Right ventricle myocardium superior (tissue), 1 donor: ENCODE data around the gene POLR3H. TPM values are rescaled to one million over a fixed set of nuclear protein-coding genes. Genes with fewer than 3 reads are reported as not detected.
A peak's percentile ranks its signal among the peaks of the same experiment; 100 is the strongest.

Experiments used
- ATAC-seq: fragments of 200-7000 bp; cut with Tn5 transposase; one replicate; pipeline ENCODE4 v1.9.1; 2020; ENCODE audit warnings: mild to moderate bottlenecking; ENCODE audit not compliant: poor library complexity
- DNase-seq: peaks from one replicate; pipeline ENCODE4 v3.0.0-alpha.2; 2020
- intact Hi-C: fragments of 100-400 bp; cut with DNase I; formaldehyde crosslinking; loops from one replicate; pipeline ENCODE4 v1.11.2; 2022
- total RNA-seq: library from RNA; stranded (reverse); fragmentation: NEBNext Ultra II Directional; extraction: Animal tissue kit (Norgen Biotek cat#: 25700); gene quantifications from one replicate; pipeline ENCODE4 v1.2.1, GENCODE V29; 2021
- donor health status: DM: no; HTN: yes; CAD: no; lungs with severe emphysema.

Gene POLR3H
- total RNA-seq, 1 donor from 2014 or later, result 18.3 TPM

DNA sequence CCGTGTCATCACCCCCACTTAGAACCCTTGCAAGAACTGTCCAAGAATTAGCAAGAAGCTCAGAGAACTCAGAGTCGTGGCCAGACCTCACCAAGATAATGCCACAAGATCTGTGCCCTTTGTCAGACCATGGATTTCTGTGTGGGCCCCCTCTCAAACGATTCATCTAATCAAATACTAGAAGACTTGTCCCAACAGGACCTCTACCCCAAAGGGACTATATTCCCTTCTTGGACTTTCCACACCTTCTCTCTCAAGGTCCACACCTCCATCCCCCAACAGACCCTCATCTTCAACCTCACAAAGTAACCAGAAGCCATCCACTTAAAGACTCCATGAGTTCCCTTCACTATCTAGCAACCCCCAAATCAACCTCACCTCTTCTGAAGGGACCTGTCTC, 2.8 kb downstream of the POLR3H start:
- DNase-seq (no peak), ATAC-seq (no peak)
- intact Hi-C loops, result no loop called here

GRCh38 chr22:41540365-41540764, 3.9 kb downstream of the POLR3H start:
- ATAC-seq (no peak), DNase-seq (no peak)
- intact Hi-C loops, result no loop called here

DNA sequence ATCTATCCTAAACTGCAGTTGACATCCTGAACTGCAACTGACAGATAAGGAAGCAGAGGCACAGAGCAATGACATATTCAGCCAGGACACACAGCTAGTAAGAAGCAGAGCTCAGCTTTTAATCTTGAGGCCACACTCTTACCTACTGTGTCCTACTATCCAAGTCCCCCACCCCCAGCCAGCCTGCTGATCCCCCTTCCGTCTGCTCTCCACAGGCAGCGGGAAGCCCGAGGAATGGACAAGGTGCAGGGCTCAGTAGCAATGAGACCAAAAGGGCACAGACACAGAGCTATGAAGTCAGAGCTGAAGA, 4.3 kb downstream of the POLR3H start:
- intact Hi-C loops, result no loop called here
- ATAC-seq (no peak), DNase-seq (no peak)

DNA sequence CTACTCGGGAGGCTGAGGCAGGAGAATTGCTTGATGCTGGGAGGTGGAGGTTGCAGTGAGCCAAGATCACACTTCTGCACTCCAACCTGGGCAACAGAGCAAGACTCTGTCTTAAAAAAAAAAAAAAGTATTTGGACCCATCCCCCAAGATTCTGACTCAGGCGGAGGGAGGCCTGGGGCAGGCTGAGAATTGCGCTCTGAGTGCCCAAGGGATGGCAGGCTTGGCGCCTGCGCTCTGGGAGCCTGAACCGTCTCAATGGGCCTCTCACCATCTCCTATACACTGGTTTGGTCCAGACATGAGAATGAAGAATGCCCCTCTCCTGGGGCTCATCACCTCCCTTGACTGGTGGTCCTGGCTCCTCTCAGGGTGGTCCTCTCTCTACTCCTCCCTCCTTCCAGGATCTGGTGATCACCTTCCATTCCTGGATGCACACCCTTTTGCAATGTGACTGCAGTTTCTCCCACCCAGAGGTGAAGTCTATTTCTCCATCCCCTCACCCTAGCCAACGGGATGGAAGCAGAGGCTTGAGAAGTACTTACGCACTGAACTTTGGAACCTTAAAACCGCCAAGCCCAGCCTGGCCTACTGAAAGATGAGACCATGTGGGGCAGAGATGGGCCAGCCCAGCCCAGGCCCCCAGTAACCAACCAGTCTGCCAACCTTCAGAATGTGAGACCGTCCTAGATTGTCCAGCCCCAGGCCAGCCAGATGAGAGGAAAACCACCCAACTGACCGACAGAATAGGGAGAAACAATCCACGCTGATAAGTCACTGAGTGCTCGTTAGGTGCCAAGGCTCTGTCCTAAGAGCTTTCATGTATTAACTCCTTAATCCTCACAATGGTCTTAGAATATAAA, 4.9 kb downstream of the POLR3H start:
- DNase-seq (no peak), ATAC-seq (no peak)
- intact Hi-C loops, result no loop called here

- no peak for ATAC-seq
- DNase-seq, result no peak
- intact Hi-C loops, result no loop called here
These were observed 5.7 kb downstream of the POLR3H start for GRCh38 chr22:41538583-41538982.

GRCh38 chr22:41537203-41537602, 7.1 kb downstream of the POLR3H start:
- ATAC-seq (no peak), DNase-seq (no peak)
- intact Hi-C loops, result no loop called here

GRCh38 chr22:41535244-41535643, 9.0 kb downstream of the POLR3H start:
- DNase-seq (no peak), ATAC-seq (no peak)
- intact Hi-C loops, result no loop called here

DNA sequence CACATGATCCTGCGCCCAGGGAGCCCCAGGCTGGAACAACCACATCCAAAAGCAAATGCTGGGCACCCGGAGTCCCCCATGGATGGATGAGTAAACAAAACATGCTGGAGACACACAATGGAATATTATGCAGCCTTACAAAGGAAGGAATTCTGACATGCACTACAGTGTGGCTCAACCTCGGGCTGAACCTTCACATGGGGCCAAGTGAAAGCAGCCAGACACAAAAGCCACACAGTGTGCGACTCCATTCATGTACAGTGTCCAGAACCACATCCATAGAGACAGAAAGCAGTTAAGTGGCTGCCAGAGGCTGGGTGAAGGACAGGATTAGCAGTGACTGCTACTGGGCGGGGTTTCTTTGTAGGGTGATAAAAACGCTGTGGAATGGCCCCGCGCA, 10.1 kb downstream of the POLR3H start:
- ATAC-seq (peak; percentile 17), DNase-seq (no peak)
- intact Hi-C loops, result no loop called here

GRCh38 chr22:41532908-41533825, 11.1 kb downstream of the POLR3H start:
- ATAC-seq (peak; percentile 66), DNase-seq (peak; percentile 88)
- intact Hi-C loops, result no loop called here

DNA sequence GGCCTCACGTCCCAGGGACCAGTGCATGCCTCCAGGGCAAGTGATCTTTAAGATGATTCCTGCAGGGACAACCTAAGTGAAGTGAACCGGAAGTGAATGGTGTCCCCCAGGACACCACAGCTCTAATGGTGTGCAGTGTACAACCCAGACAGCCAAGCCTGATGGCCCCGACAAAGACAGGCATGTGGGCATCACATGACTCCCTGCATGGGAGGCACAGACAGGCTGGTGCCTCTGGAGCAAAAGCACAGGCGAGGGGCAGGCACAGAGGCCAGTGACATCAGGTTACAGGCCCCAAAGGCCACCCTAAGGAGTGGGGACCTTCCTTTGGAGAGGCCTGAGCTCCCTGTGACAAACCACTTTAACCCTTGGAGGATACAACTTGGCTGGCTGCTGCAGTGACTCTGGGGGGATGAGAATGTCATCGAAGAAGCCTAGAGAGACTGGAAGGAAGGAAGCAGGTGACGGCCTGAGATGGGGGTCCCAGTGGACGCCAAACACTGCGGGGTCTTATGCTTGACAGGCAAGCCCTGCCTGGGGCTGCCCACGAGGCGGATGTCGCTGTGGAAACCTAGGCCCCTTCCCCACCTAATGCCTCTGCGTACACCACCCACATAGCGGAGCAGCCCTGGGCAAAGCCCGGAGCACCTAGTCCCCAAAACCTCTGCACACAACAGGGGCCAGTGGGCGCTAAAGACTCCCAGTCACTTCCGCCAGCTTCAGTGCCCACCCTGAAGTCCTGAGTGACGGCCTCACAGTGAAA, 12.4 kb downstream of the POLR3H start:
- intact Hi-C loops, result no loop called here
- ATAC-seq (peak; percentile 9), DNase-seq (no peak)

DNA sequence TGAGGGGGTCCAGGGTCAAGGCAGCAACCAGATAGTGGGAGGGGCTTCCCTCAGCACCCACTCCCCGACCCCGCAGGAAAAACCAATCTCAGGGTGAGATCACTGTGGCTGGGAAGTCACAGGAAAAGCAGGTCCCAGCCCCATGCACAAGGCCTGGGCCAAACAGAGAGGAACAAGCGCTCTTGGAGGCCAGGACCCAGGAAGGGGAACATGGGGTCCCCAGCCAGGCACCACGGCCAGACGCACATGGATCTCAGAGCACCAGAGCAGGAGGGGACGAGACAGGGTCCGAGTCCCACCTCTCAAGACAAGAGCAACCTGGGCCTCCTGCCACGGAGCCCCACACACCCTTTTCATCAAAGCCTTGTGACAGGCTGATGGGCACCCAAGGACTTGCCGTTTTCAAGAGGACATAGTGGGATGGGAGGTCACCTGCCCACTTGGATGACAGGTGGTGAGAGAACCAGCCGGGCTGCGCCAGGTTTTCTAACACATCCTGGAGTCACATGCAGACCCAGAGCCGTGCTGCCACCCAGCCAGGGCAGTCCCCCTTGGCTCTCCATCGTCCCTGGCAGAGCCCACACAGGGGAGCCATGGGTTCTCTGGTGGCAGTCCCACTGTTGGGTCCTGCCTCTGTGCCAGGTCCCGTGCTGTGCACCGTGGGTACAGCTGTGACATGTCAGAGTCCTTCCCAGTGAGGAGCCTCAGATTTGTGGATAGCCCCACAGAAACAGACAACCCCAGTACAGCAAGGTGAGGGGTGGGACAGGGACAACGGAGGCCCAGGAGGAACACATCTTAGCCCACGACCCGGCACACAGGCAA, 13.2 kb downstream of the POLR3H start:
- intact Hi-C loops, result no loop called here
- DNase-seq (no peak), ATAC-seq (peak; percentile 1)

GRCh38 chr22:41528938-41529561, 15.2 kb downstream of the POLR3H start:
- DNase-seq (no peak), ATAC-seq (no peak)
- intact Hi-C loops, result no loop called here

- DNase-seq (no peak), ATAC-seq (no peak)
- intact Hi-C loops, result no loop called here
These were observed 16.0 kb downstream of the POLR3H start for GRCh38 chr22:41528132-41528766.

DNA sequence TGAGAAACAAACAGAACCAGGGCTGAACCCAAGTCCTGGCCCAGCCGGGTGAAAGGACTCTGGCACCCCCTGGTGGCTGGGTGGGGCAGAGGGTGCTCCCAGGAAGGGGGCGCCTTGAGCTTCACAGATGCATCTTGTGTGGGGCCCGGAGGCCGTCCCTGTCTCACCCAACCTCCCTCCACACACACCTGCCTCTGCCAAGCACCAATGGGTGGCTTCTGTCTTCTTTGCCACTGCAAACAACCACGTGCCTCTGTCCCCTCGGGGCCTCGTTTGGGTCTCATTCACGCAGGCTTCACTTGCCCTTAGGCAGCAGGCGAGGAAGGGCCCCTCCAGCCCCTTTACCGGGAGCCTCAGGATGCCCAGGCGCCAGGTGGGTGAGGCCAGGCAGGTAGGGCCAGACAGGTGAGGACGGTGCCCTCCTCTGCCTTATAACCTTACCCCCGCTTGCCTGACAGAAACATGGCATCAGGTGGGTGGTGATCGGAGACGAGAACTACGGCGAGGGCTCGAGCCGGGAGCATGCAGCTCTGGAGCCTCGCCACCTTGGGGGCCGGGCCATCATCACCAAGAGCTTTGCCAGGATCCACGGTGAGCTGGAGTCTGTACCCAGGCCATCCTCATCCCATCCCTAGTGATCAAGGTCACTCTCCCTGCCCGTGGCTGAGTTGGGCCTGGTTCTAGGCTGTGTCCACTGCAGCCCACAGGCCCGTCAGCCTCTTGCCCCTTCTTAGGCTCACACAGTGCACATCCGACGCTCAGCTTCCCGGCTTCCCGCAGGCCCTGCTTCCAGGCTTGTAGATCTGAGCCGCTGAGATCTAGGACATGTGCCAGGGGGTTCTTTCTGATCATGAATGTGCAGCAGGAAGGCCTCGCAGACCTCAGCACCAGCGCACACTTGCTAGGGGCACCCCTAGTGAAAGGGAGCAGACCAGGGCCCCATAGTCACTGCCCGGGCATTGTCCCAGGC, 17.2 kb downstream of the POLR3H start:
- intact Hi-C loops, result no loop called here
- peak; percentile 18 for ATAC-seq
- DNase-seq, result peak; percentile 73

DNA sequence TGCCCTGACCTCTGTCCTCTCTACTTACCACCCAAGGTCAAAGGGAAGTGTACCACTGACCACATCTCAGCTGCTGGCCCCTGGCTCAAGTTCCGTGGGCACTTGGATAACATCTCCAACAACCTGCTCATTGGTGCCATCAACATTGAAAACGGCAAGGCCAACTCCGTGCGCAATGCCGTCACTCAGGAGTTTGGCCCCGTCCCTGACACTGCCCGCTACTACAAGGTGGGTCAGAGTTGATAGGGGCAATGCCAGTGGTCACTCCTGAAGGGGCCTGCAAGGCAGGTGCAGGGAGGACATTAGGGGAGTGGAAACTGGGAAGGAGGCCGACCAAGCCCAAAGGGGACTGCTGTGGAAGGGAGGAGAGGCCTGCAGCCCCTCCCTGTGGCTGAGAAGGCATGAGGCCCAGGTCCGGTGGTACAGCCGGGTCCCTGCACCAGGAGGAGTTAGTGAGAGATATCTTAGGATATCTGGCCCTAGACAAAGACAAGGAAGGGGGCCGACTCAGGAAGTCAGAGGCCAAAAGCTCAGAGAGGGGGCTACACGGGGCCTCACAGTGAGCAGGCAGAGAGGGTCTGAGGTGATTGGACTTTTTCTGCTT, 17.9 kb downstream of the POLR3H start:
- no peak for ATAC-seq
- intact Hi-C loops, result no loop called here
- no peak for DNase-seq
